ENCODE measurements around the gene OTOG.

Gene OTOG

DNA sequence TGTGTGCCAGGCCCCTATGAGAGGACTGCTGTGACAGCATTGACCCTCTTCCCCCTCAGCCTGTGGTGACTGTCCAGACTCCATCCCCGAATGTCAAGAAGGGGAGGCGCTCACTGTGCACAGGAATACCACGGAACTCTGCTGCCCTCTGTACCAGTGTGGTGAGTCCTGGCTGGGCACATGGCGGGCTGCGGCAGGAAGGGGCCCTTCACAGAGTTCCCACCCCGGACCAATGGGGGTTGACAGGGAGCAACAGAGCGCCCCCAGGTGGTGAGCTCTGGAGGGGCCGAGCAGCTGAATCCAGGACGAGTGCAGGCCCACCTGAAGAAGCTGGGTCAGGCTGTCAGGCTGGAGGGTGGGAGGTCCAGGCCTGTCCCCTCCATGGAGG is 88.5 kb downstream of the OTOG start:
- Histone ChIP-seq H3K9me3 (ENCODE audit: insufficient read depth, low read depth, low read length) (no peaks in the 10 kb centered on the region), H3K36me3 (ENCODE audit: insufficient read depth, low read length) (no peaks in the 10 kb centered on the region), H4K20me1 (ENCODE audit: insufficient read depth, low read length, poor library complexity, severe bottlenecking) (no peaks in the 10 kb centered on the region), H3K4me1 (ENCODE audit: insufficient read depth, low read length, poor library complexity, severe bottlenecking) (no peaks in the 10 kb centered on the region), H3K9ac (ENCODE audit: low read depth, low read length, poor library complexity, severe bottlenecking) (no peak overlapping the region), H2AFZ (ENCODE audit: low read length) (no peak overlapping the region), H3K4me3 (ENCODE audit: low read length, poor library complexity, severe bottlenecking) (no peak overlapping the region), H3K4me2 (ENCODE audit: low read depth, low read length, poor library complexity, severe bottlenecking) (no peak overlapping the region), H3K27me3 (ENCODE audit: insufficient read depth, low read length, poor library complexity, severe bottlenecking) (no peaks in the 10 kb centered on the region), H3K9me2 (replicated peaks; ENCODE audit: low read depth, low read length) (no peaks in the 10 kb centered on the region), H3K79me2 (ENCODE audit: insufficient read depth, low read length) (no peaks in the 10 kb centered on the region), H3F3A (ENCODE audit: low read depth) (no peaks in the 10 kb centered on the region)
- TF ChIP-seq EZH2phosphoT487 (IDR thresholded peaks at IDR 0.05; ENCODE audit: borderline replicate concordance): no peak
- peak; percentile 33 for TF ChIP-seq CTCF (conservative IDR thresholded peaks at IDR 0.05; ENCODE audit: low read length)

DNA sequence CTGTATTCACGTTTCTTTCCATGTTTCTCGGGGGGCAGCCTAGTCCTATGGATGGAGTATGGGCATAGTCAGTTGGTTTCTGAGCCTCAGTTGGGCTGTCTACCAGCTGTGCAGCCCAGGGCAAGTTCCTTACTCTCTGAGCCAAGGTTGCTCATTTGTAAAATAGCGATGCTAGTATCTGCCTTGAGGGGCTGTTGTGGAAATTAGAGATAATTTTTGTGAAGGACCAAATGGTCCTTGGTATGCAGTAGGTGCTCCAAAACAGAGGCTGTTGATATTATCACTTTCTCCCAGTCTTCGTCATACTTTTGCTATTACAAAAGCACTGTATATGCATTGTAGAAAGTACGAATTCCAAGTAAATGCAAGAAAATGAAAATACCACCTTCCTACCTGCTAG is 89.7 kb downstream of the OTOG start:
- H3K27me3 ChIP-seq (ENCODE audit: insufficient read depth, low read length, poor library complexity, severe bottlenecking): no peaks in the 10 kb centered on the region
- H3K4me3 ChIP-seq (ENCODE audit: low read length, poor library complexity, severe bottlenecking): no peak overlapping the region
- H2AFZ ChIP-seq (ENCODE audit: low read length): no peak overlapping the region
- H4K20me1 ChIP-seq (ENCODE audit: insufficient read depth, low read length, poor library complexity, severe bottlenecking): no peaks in the 10 kb centered on the region
- H3K9me3 ChIP-seq (ENCODE audit: insufficient read depth, low read depth, low read length): no peaks in the 10 kb centered on the region
- H3K79me2 ChIP-seq (ENCODE audit: insufficient read depth, low read length): no peaks in the 10 kb centered on the region
- no peak overlapping the region for H3K9ac ChIP-seq (ENCODE audit: low read depth, low read length, poor library complexity, severe bottlenecking)
- TF ChIP-seq CTCF (conservative IDR thresholded peaks at IDR 0.05; ENCODE audit: low read length) (no peak), EZH2phosphoT487 (IDR thresholded peaks at IDR 0.05; ENCODE audit: borderline replicate concordance) (no peak)
- H3K36me3 ChIP-seq (ENCODE audit: insufficient read depth, low read length): no peaks in the 10 kb centered on the region
- H3F3A ChIP-seq (ENCODE audit: low read depth): no peaks in the 10 kb centered on the region
- H3K9me2 ChIP-seq (replicated peaks; ENCODE audit: low read depth, low read length): no peaks in the 10 kb centered on the region
- no peaks in the 10 kb centered on the region for H3K4me1 ChIP-seq (ENCODE audit: insufficient read depth, low read length, poor library complexity, severe bottlenecking)
- H3K4me2 ChIP-seq (ENCODE audit: low read depth, low read length, poor library complexity, severe bottlenecking): no peak overlapping the region

GRCh38 chr11:17637901-17638300 is 90.8 kb downstream of the OTOG start:
- H3K79me2 ChIP-seq (ENCODE audit: insufficient read depth, low read length): no peaks in the 10 kb centered on the region
- TF ChIP-seq CTCF (conservative IDR thresholded peaks at IDR 0.05; ENCODE audit: low read length) (no peak), EZH2phosphoT487 (IDR thresholded peaks at IDR 0.05; ENCODE audit: borderline replicate concordance) (no peak)
- H3F3A ChIP-seq (ENCODE audit: low read depth): no peaks in the 10 kb centered on the region
- no peaks in the 10 kb centered on the region for H3K27me3 ChIP-seq (ENCODE audit: insufficient read depth, low read length, poor library complexity, severe bottlenecking)
- H3K36me3 ChIP-seq (ENCODE audit: insufficient read depth, low read length): no peaks in the 10 kb centered on the region
- H3K9ac ChIP-seq (ENCODE audit: low read depth, low read length, poor library complexity, severe bottlenecking): no peak overlapping the region
- H3K9me3 ChIP-seq (ENCODE audit: insufficient read depth, low read depth, low read length): no peaks in the 10 kb centered on the region
- H3K4me3 ChIP-seq (ENCODE audit: low read length, poor library complexity, severe bottlenecking): no peak overlapping the region
- no peak overlapping the region for H2AFZ ChIP-seq (ENCODE audit: low read length)
- no peaks in the 10 kb centered on the region for H4K20me1 ChIP-seq (ENCODE audit: insufficient read depth, low read length, poor library complexity, severe bottlenecking)
- H3K4me1 ChIP-seq (ENCODE audit: insufficient read depth, low read length, poor library complexity, severe bottlenecking): no peaks in the 10 kb centered on the region
- H3K9me2 ChIP-seq (replicated peaks; ENCODE audit: low read depth, low read length): no peaks in the 10 kb centered on the region
- no peak overlapping the region for H3K4me2 ChIP-seq (ENCODE audit: low read depth, low read length, poor library complexity, severe bottlenecking)
